Measurements from ENCODE around the gene CDCA4.

GRCh38 chr14:105062048-105062433 lies 41.2 kb upstream of the CDCA4 start:
- TF ChIP-seq CTCF (IDR thresholded peaks at IDR 0.05; ENCODE audit: low read length) (no peak), EZH2 (IDR thresholded peaks at IDR 0.05; ENCODE audit: borderline replicate concordance, low read length) (no peak)
